HEK293 (cell line): ENCODE data around the gene COL15A1.
A peak's percentile ranks its signal among the peaks of the same experiment; 100 is the strongest.

ENCODE experiments used
- CTCF ChIA-PET: fragments of 350-600 bp; formaldehyde crosslinking; extraction: SDS; loops from one replicate; lab custom pipeline; 2021; ENCODE audit warnings: antibody characterized with exemption; lab: Yijun Ruan, JAX
- POLR2A ChIA-PET: fragments of 300-600 bp; formaldehyde crosslinking; extraction: SDS; loops from one replicate; lab custom pipeline; 2020; ENCODE audit warnings: antibody characterized with exemption, inconsistent platforms; lab: Yijun Ruan, JAX
- H3K27ac ChIP-seq: fragments of 200-500 bp; sonication (Bioruptor generic); 2 replicates; pipeline ENCODE4 v1.5.1; 2014; ENCODE audit warnings: low read depth, low read length, control low read depth, inconsistent platforms; ENCODE audit errors: extremely low read depth
- H3K36me3 ChIP-seq, 2 experiments: fragments of 200-500 bp in 1 of 2; sonication (Bioruptor generic) in 1 of 2; 1 replicate in 1 of 2; 2 replicates in 1 of 2; pipeline ENCODE4 v1.5.1; 2014 to 2017; ENCODE audit warnings: inconsistent platforms in 2 of 2, low read length in 2 of 2; ENCODE audit not compliant: control insufficient read depth in 2 of 2, insufficient read depth in 1 of 2
- H3K4me1 ChIP-seq: fragments of 200-500 bp; sonication (Bioruptor generic); 2 replicates; pipeline ENCODE4 v1.5.1; 2014; ENCODE audit warnings: mild to moderate bottlenecking, low read length, inconsistent platforms; ENCODE audit not compliant: control insufficient read depth, insufficient read depth
- H3K4me3 ChIP-seq: 2 replicates; pipeline ENCODE4 v1.5.1; 2011; ENCODE audit warnings: low read depth, mild to moderate bottlenecking, control low read depth, low read length, moderate library complexity
- H3K9me3 ChIP-seq: fragments of 200-500 bp; sonication (Bioruptor generic); 2 replicates; pipeline ENCODE4 v1.5.1; 2014; ENCODE audit warnings: low read depth, low read length, inconsistent platforms; ENCODE audit not compliant: control insufficient read depth, insufficient read depth
- GLIS1 ChIP-seq: fragments of 450-650 bp; formaldehyde crosslinking; IDR thresholded peaks from 2 replicates; pipeline ENCODE4 v1.5.1; 2016; ENCODE audit warnings: missing biosample characterization, missing genetic modification characterization
- MYNN ChIP-seq: fragments of 450-650 bp; formaldehyde crosslinking; IDR thresholded peaks from 2 replicates; pipeline ENCODE4 v1.5.1; 2016; ENCODE audit warnings: missing biosample characterization, missing genetic modification characterization, borderline replicate concordance
- PRDM2 ChIP-seq: fragments of 450-650 bp; formaldehyde crosslinking; IDR thresholded peaks from 2 replicates; pipeline ENCODE4 v1.5.1; 2016; ENCODE audit warnings: missing biosample characterization, missing genetic modification characterization, borderline replicate concordance
- TRIM28 ChIP-seq: IDR thresholded peaks from 2 replicates; pipeline ENCODE4 v1.6.1; 2011; ENCODE audit warnings: low read length, control low read depth, borderline replicate concordance
- ZNF157 ChIP-seq: fragments of 450-650 bp; formaldehyde crosslinking; IDR thresholded peaks from 2 replicates; pipeline ENCODE4 v1.5.1; 2016; ENCODE audit warnings: missing biosample characterization, missing genetic modification characterization
- ZNF184 ChIP-seq: fragments of 450-650 bp; IDR thresholded peaks from 2 replicates; pipeline ENCODE4 v1.5.1; 2018; ENCODE audit warnings: missing biosample characterization, mild to moderate bottlenecking, missing genetic modification characterization
- ZNF223 ChIP-seq: fragments of 450-650 bp; formaldehyde crosslinking; IDR thresholded peaks from 2 replicates; pipeline ENCODE4 v1.5.1; 2016; ENCODE audit warnings: missing biosample characterization, missing genetic modification characterization
- ZNF335 ChIP-seq: fragments of 450-650 bp; formaldehyde crosslinking; conservative IDR thresholded peaks from 2 replicates; pipeline ENCODE4 v1.5.1; 2016; ENCODE audit warnings: missing biosample characterization, missing genetic modification characterization
- ZNF488 ChIP-seq: fragments of 450-650 bp; formaldehyde crosslinking; IDR thresholded peaks from 2 replicates; pipeline ENCODE4 v1.5.1; 2016; ENCODE audit warnings: missing biosample characterization, missing genetic modification characterization
- ZNF501 ChIP-seq: fragments of 450-650 bp; formaldehyde crosslinking; IDR thresholded peaks from 2 replicates; pipeline ENCODE4 v1.5.1; 2016; ENCODE audit warnings: missing biosample characterization, missing genetic modification characterization
- ZNF560 ChIP-seq: fragments of 450-650 bp; formaldehyde crosslinking; IDR thresholded peaks from 2 replicates; pipeline ENCODE4 v1.5.1; 2017; ENCODE audit warnings: missing biosample characterization, missing genetic modification characterization, borderline replicate concordance
- ZNF791 ChIP-seq: fragments of 450-650 bp; formaldehyde crosslinking; IDR thresholded peaks from 2 replicates; pipeline ENCODE4 v1.5.1; 2016; ENCODE audit warnings: missing biosample characterization, missing genetic modification characterization
- ZSCAN16 ChIP-seq: fragments of 450-650 bp; formaldehyde crosslinking; IDR thresholded peaks from 2 replicates; pipeline ENCODE4 v1.5.1; 2016; ENCODE audit warnings: missing biosample characterization, missing genetic modification characterization
- ZSCAN23 ChIP-seq: fragments of 450-650 bp; formaldehyde crosslinking; IDR thresholded peaks from 2 replicates; pipeline ENCODE4 v1.5.1; 2016; ENCODE audit warnings: missing biosample characterization, missing genetic modification characterization
- TF ChIP-seq, protein P1 (sequence below): fragments of 450-650 bp; formaldehyde crosslinking; IDR thresholded peaks from 2 replicates; pipeline ENCODE4 v1.5.1; 2016; ENCODE audit warnings: missing biosample characterization, missing genetic modification characterization, borderline replicate concordance

COL15A1 gene

DNA sequence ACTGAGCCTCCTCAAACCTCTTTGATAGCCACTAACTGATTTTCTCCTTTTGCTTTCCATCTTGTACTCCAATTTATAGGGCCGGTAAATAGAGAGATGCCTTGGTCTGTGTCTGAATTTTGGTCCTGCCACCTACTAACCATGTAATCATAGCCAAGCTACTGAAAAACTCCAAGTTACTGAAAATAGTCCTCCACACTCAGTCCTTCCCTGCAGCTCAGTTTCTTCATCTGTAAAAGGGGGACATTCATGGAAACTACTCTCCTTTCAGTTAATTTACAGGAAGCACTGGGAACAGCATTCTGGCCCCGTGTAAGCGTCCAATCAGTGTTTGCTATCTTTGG is 131.2 kb downstream of the COL15A1 start:
- TF ChIP-seq ZSCAN23 (tag by site-specific recombination) (no peak), ZNF223 (tag by site-specific recombination) (no peak), ZNF501 (no peak), ZSCAN16 (tag by site-specific recombination) (no peak), ZNF488 (tag by site-specific recombination) (no peak), ZNF184 (no peak), ZNF560 (no peak), PRDM2 (tag by site-specific recombination) (no peak), MYNN (tag by site-specific recombination) (no peak), ZNF791 (tag by site-specific recombination) (no peak), ZNF157 (tag by site-specific recombination) (no peak)
- TF ChIP-seq, protein P1, sequence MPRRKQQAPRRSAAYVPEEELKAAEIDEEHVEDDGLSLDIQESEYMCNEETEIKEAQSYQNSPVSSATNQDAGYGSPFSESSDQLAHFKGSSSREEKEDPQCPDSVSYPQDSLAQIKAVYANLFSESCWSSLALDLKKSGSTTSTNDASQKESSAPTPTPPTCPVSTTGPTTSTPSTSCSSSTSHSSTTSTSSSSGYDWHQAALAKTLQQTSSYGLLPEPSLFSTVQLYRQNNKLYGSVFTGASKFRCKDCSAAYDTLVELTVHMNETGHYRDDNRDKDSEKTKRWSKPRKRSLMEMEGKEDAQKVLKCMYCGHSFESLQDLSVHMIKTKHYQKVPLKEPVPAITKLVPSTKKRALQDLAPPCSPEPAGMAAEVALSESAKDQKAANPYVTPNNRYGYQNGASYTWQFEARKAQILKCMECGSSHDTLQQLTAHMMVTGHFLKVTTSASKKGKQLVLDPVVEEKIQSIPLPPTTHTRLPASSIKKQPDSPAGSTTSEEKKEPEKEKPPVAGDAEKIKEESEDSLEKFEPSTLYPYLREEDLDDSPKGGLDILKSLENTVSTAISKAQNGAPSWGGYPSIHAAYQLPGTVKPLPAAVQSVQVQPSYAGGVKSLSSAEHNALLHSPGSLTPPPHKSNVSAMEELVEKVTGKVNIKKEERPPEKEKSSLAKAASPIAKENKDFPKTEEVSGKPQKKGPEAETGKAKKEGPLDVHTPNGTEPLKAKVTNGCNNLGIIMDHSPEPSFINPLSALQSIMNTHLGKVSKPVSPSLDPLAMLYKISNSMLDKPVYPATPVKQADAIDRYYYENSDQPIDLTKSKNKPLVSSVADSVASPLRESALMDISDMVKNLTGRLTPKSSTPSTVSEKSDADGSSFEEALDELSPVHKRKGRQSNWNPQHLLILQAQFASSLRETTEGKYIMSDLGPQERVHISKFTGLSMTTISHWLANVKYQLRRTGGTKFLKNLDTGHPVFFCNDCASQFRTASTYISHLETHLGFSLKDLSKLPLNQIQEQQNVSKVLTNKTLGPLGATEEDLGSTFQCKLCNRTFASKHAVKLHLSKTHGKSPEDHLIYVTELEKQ (tag by site-specific recombination), result no peak
- Histone ChIP-seq H3K36me3 (no peaks in the 10 kb centered on the region), H3K27ac (no peak overlapping the region), H3K9me3 (no peaks in the 10 kb centered on the region), H3K4me1 (no peaks in the 10 kb centered on the region), H3K4me3 (no peak overlapping the region)
- CTCF ChIA-PET, result interaction anchor here (0.6 kb wide), 1 partner anchor 1073 kb away, joined by 3 read pairs; no protein-coding TSS in a partner anchor
- POLR2A ChIA-PET, result no interaction called here

GRCh38 chr9:99075246-99075912 is 131.7 kb downstream of the COL15A1 start:
- no peaks in the 10 kb centered on the region for H3K4me1 ChIP-seq
- ChIA-PET CTCF (no interaction called here), POLR2A (no interaction called here)
- no peak overlapping the region for H3K27ac ChIP-seq
- H3K4me3 ChIP-seq, result no peak overlapping the region
- TF ChIP-seq TRIM28, result no peak
- TF ChIP-seq GLIS1, result peak; percentile 39; the same call in 1 of the 2 replicates
- peak; percentile 93 for TF ChIP-seq ZNF335
- H3K36me3 ChIP-seq, result no peaks in the 10 kb centered on the region
- H3K9me3 ChIP-seq, result no peaks in the 10 kb centered on the region
